ENCODE data around the gene TRPV5.

- TF ChIP-seq CTCF (IDR thresholded peaks at IDR 0.05), result no peak
- TF ChIP-seq POLR2AphosphoS5 (IDR thresholded peaks at IDR 0.05), result no peak
- TF ChIP-seq EP300 (IDR thresholded peaks at IDR 0.05), result no peak
- TF ChIP-seq POLR2A (IDR thresholded peaks at IDR 0.05), result no peak
Measured at GRCh38 chr7:142881586-142882337, 51.8 kb downstream of the TRPV5 start.

Data from upper lobe of left lung (tissue), 4 donors.